ENCODE measurements around the gene TRIO.
"Not testable (repeated sequence)": the region's sequence is repeated elsewhere in the genome, so short reads cannot be mapped to it uniquely, and the experiment has no call there.

TRIO gene

GRCh38 chr5:14142827-14143545, at the start of gene TRIO:
Gene TRIO, plus strand, starts transcription at chr5:14143342. Its CDS starts 384 bp downstream, at chr5:14143726.
- peak; percentile 81 for DNase-seq

- DNase-seq, result not testable (repeated sequence)
Measured at GRCh38 chr5:14097380-14097779, 45.8 kb upstream of the TRIO start.

GRCh38 chr5:14097998-14098471, 45.1 kb upstream of the TRIO start:
- no peak for DNase-seq

GRCh38 chr5:14100281-14100680, 42.9 kb upstream of the TRIO start:
- DNase-seq, result no peak

GRCh38 chr5:14101922-14102321, 41.2 kb upstream of the TRIO start:
- no peak for DNase-seq

GRCh38 chr5:14102666-14103065, 40.5 kb upstream of the TRIO start:
- no peak for DNase-seq

GRCh38 chr5:14105718-14106410, 37.3 kb upstream of the TRIO start:
- DNase-seq, result no peak

- DNase-seq, result no peak
Measured at GRCh38 chr5:14107536-14107935, 35.6 kb upstream of the TRIO start.

- peak; percentile 45 for DNase-seq
Measured at GRCh38 chr5:14108170-14108996, 34.8 kb upstream of the TRIO start.

- DNase-seq, result no peak
Measured at GRCh38 chr5:14109041-14109747, 33.9 kb upstream of the TRIO start.

- DNase-seq, result no peak
Measured at GRCh38 chr5:14109771-14110170, 33.4 kb upstream of the TRIO start.

GRCh38 chr5:14110196-14110595, 32.9 kb upstream of the TRIO start:
- no peak for DNase-seq

- no peak for DNase-seq
Measured at GRCh38 chr5:14110680-14111079, 32.5 kb upstream of the TRIO start.

- no peak for DNase-seq
Measured at GRCh38 chr5:14112998-14113652, 30.0 kb upstream of the TRIO start.

GRCh38 chr5:14114615-14115251, 28.4 kb upstream of the TRIO start:
- DNase-seq, result no peak

- DNase-seq, result no peak
Measured at GRCh38 chr5:14115323-14115895, 27.7 kb upstream of the TRIO start.

GRCh38 chr5:14118551-14119320, 24.4 kb upstream of the TRIO start:
- no peak for DNase-seq

- no peak for DNase-seq
Measured at GRCh38 chr5:14120176-14120575, 23.0 kb upstream of the TRIO start.

- no peak for DNase-seq
Measured at GRCh38 chr5:14121552-14121951, 21.6 kb upstream of the TRIO start.

- no peak for DNase-seq
Measured at GRCh38 chr5:14122089-14122488, 21.1 kb upstream of the TRIO start.

- no peak for DNase-seq
Measured at GRCh38 chr5:14123551-14123950, 19.6 kb upstream of the TRIO start.

All from NCI-H187 treated with DMSO at 0.1 percent for 48 hours (cell line).